HFF-Myc (cell line): ENCODE measurements around the gene SBDS.
"Not testable (repeated sequence)": the region's sequence is repeated elsewhere in the genome, so short reads cannot be mapped to it uniquely, and the experiment has no call there.

ENCODE experiments used
- DNase-seq: peaks from one replicate; pipeline ENCODE4 v3.0.0-alpha.2; 2011; ENCODE audit warnings: low read depth; ENCODE audit errors: extremely low read depth
- H3K4me3 ChIP-seq: replicated peaks from 2 replicates; pipeline ENCODE4 v1.5.1; 2011; ENCODE audit warnings: low read depth, mild to moderate bottlenecking, control low read depth, low read length
- CTCF ChIP-seq: IDR thresholded peaks from 2 replicates; pipeline ENCODE4 v1.5.1; 2012; ENCODE audit warnings: mild to moderate bottlenecking, low read depth, low read length, control low read depth; ENCODE audit errors: missing control alignments

Gene SBDS

DNA sequence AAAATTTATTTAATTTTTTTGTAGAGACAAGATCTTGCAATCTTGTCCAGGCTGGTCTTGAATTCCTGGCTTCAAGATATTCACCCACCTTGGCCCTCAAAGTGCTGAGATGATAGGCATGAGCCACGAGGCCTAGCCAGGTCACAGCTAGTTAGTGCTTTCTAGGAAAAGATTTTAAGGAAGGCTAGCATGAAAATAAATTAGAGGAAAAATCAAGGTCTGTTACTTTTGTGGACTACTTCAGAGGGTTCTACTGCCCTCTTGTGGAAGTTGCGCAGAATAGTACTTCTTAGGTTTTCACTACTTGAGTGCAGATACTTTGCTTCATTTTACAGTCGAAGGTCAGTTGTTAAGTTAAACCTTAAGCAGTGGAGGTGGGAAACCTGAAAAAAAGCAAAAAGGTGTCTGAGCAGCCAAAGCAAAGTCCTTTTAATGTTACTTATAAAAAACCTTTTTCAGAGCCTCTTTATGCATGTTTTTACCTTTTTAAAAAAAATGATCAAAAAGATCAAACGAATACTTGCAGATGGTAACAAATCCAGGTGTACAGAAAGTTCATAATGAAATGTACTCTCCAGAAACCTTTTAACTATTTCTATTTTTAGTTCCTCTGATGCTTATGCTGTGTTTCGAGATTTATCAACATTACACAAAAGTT is 5.3 kb upstream of the SBDS start:
- DNase-seq, result not testable (repeated sequence)

DNA sequence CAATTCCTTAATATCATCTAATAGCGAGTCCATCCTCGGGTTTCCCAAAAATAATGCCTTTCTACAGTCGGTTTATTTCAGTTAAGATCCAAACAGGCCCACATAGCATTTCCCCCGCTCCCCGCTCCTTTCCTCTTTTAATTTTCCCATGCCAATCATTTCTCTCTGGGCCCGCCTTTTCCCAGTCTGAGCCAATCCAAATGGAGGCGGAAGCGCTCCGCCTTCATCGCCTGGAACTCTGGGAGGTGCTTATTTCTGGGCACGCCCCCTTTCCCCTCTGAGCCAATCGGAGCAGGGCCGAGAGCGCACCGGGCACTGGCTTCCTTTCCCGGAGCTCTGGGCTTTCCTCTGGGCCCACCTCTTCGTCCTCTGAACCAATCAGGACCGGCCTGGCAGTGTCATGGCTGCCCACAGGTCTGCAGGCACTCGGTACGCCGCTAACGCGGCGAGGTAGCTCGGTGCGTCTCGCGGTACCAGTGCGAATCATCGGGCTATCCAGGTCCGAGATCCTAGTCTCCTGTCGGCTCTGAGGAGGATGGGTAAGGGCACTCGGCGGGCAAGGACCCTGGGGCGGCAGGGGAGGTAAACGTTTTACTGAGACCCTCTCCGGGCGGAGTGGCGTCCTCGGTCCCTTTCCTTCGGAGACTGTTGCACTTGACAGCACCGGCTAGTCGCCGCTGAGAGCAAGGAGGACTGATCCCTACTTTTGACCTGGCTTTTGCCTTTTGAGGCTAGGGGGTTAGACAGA is 1.2 kb upstream of the SBDS start, which contains the start of gene TYW1:
Gene TYW1 (plus strand): TSS at position 390 of the 748 bp plus-strand sequence. CDS start 146 bp downstream, at position 536.
- H3K4me3 ChIP-seq, result peak within 1 kb of the TSS; percentile 82
- peak; percentile 95 for DNase-seq

More for the DNA sequence above, 5.3 kb upstream of the SBDS start:
- peak; percentile 24 for TF ChIP-seq CTCF
- not testable (repeated sequence) for H3K4me3 ChIP-seq

DNA sequence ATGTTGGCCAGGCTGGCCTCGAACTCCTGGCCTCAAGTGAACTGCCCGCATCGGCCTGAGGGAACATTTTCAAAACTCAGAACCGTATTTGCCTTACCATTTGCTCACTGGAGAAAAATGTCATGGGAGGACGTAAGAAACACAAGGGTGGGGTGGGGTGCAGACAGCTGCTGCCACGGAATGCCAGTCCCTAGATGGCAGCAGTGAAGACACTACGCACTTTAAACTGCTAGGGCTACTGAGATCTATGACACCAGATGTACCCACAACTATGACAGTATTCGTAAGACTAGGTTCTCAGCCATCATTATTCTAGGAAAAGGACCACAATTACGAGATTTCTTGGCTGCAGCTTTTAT is 716 bp downstream of the SBDS start:
- peak; percentile 20 for DNase-seq
- peak overlapping the region; percentile 82 for H3K4me3 ChIP-seq
- peak; percentile 29 for TF ChIP-seq CTCF

- DNase-seq, result not testable (repeated sequence)
- H3K4me3 ChIP-seq, result peak overlapping the region; percentile 82
These were observed 1.3 kb downstream of the SBDS start for GRCh38 chr7:66994051-66994450.

DNA sequence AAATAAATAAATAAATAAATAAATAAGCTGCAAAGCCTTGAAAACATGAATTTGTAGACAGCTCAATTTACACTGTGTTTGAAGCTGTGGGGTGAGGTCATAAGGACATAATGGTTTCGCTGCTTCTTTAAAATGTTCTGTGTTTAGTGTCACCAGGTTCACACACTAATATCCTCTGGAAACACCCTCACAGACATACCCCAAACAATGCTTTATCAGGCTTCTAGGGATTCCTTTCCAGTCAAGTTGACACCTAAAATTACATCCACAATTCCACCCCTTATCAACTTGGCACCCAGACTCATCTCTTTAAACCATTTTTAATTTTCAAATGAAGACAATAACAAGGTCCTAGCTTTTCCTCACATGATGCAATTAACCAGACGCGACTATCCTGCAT is 5.8 kb downstream of the SBDS start:
- not testable (repeated sequence) for DNase-seq, H3K4me3 ChIP-seq

DNA sequence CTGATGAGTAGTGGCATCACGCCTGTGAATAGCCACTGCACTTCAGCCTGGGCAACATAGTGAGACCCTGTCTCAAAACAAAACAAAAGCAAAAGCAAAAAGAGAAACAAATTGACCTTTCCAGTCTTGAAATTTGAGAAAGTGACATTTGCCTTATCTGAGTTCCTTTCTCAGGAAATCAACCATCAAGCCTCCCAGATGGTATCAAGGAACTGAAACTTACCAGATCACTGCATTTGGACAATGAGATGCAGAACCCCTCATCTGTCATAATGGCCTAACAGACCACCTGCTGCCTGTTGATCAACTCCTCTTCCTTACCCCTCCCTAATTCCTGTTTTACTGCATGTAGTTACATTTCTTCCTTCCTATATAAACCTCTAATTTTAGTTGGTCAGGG is 15.1 kb downstream of the SBDS start:
- H3K4me3 ChIP-seq, DNase-seq: not testable (repeated sequence)

DNA sequence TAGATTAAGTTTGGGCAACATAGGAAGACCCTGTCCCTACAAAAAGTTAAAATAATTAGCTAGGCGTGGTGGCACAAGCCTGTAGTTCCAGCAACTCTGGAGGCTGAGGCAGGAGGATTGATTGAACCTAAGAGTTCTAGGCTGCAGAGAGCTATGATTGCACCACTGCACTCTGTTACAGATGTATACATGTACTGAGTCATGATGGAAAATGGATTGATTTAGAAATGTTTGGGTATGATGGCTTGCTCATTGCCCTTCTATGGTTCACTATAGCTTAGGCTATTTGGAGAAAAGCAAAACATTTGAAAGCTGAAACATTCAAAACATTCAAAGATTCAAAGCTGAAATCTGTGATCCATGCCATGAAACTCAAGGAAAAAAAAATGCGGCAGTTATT is 16.4 kb downstream of the SBDS start:
- not testable (repeated sequence) for H3K4me3 ChIP-seq, DNase-seq

- not testable (repeated sequence) for DNase-seq, H3K4me3 ChIP-seq
These were observed 17.1 kb downstream of the SBDS start for GRCh38 chr7:66978312-66978711.

DNA sequence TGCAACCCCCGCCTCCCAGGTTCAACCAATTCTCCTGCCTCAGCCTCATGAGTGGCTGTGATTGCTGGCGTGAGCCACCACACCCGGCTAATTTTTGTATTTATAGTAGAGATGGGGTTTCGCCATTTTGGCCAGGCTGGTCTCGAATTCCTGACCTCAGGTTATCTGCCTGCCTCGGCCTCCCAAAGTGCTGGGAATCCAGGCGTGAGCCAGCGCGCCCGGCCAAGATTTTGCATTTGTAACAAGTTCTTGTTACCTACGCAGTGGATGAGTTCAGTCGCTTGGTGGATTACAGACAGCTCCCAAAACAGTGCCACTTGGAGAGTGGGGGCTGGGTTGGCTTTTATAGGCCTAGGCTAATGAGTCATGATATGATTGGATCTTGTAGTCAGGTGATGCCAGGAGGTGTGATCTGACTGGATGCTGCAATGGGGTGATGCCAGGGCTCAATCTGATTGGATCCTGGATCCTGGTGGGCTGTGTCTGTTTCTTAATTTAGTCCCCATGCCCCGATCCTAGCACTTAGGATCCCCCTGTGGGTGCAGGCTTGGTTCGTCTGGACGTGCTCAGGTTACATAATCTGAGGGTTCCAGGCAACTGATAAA is 20.3 kb downstream of the SBDS start:
- TF ChIP-seq CTCF, result no peak
- no peak overlapping the region for H3K4me3 ChIP-seq
- DNase-seq, result no peak

- TF ChIP-seq CTCF, result no peak
- H3K4me3 ChIP-seq, result no peak overlapping the region
- DNase-seq, result no peak
These were observed 25.1 kb downstream of the SBDS start for GRCh38 chr7:66970310-66970709.

DNA sequence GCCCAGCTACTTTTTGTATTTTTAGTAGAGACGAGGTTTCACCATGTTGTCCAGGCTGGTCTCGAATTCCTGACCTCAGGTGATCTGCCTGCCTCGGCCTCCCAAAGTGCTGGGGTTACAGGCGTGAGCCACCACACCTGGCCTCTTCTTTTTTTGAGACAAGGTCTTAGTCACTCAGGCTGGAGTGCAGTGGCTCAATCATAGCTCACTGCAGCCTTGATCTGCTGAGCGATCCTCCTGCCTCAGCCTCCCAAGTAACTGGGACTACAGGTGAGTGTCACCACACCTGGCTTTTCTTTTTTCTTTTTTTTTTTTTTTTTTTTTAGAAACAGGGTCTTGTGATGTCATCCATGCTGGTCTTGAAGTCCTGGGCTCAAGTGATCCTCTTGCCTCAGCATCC is 26.4 kb downstream of the SBDS start:
- not testable (repeated sequence) for DNase-seq

More for the DNA sequence above, 26.4 kb downstream of the SBDS start:
- H3K4me3 ChIP-seq, result not testable (repeated sequence)
